ENCODE measurements around the gene CRIP2.

CRIP2 gene

GRCh38 chr14:105437723-105438500 is 36.7 kb upstream of the CRIP2 start:
- Mint-ChIP-seq H3K4me3 (no peak overlapping the region), H3K4me1 (ENCODE audit: low read depth) (peaks cover 6% of the 10 kb centered on the region), H3K36me3 (ENCODE audit: low read depth) (peaks cover 63% of the 10 kb centered on the region), H3K27me3 (no peaks in the 10 kb centered on the region), H3K9me3 (no peaks in the 10 kb centered on the region), H3K27ac (no peak overlapping the region)
- intact Hi-C loops (cut with micrococcal nuclease) = no loop called here

GRCh38 chr14:105439179-105439578 is 35.4 kb upstream of the CRIP2 start:
- H3K4me3 Mint-ChIP-seq = no peak overlapping the region
- H3K36me3 Mint-ChIP-seq (ENCODE audit: low read depth) = peaks cover 70% of the 10 kb centered on the region
- H3K4me1 Mint-ChIP-seq (ENCODE audit: low read depth) = peaks cover 6% of the 10 kb centered on the region
- H3K27ac Mint-ChIP-seq = no peak overlapping the region
- H3K27me3 Mint-ChIP-seq = no peaks in the 10 kb centered on the region
- intact Hi-C loops (cut with micrococcal nuclease) = no loop called here
- no peaks in the 10 kb centered on the region for H3K9me3 Mint-ChIP-seq

GRCh38 chr14:105439710-105440553 is 34.7 kb upstream of the CRIP2 start:
- H3K4me3 Mint-ChIP-seq = no peak overlapping the region
- H3K36me3 Mint-ChIP-seq (ENCODE audit: low read depth) = peaks cover 75% of the 10 kb centered on the region
- no peaks in the 10 kb centered on the region for H3K9me3 Mint-ChIP-seq
- intact Hi-C loops (cut with micrococcal nuclease) = no loop called here
- H3K4me1 Mint-ChIP-seq (ENCODE audit: low read depth) = peaks cover 2% of the 10 kb centered on the region
- no peak overlapping the region for H3K27ac Mint-ChIP-seq
- no peaks in the 10 kb centered on the region for H3K27me3 Mint-ChIP-seq

- intact Hi-C loops (cut with micrococcal nuclease) = no loop called here
- no peak overlapping the region for H3K27ac Mint-ChIP-seq
- peaks cover 81% of the 10 kb centered on the region for H3K36me3 Mint-ChIP-seq (ENCODE audit: low read depth)
- no peaks in the 10 kb centered on the region for H3K9me3 Mint-ChIP-seq
- no peaks in the 10 kb centered on the region for H3K4me1 Mint-ChIP-seq (ENCODE audit: low read depth)
- H3K27me3 Mint-ChIP-seq = no peaks in the 10 kb centered on the region
- no peak overlapping the region for H3K4me3 Mint-ChIP-seq
Observed at GRCh38 chr14:105440554-105440900, 34.1 kb upstream of the CRIP2 start.

- H3K27me3 Mint-ChIP-seq = no peaks in the 10 kb centered on the region
- no peaks in the 10 kb centered on the region for H3K4me1 Mint-ChIP-seq (ENCODE audit: low read depth)
- H3K27ac Mint-ChIP-seq = no peak overlapping the region
- no peaks in the 10 kb centered on the region for H3K9me3 Mint-ChIP-seq
- intact Hi-C loops (cut with micrococcal nuclease) = no loop called here
- peaks cover 85% of the 10 kb centered on the region for H3K36me3 Mint-ChIP-seq (ENCODE audit: low read depth)
- H3K4me3 Mint-ChIP-seq = no peak overlapping the region
Observed at GRCh38 chr14:105440992-105441391, 33.6 kb upstream of the CRIP2 start.

GRCh38 chr14:105442125-105442524 is 32.5 kb upstream of the CRIP2 start:
- H3K27me3 Mint-ChIP-seq = no peaks in the 10 kb centered on the region

GRCh38 chr14:105442834-105443233 is 31.8 kb upstream of the CRIP2 start:
- Mint-ChIP-seq H3K27me3 (no peaks in the 10 kb centered on the region), H3K36me3 (ENCODE audit: low read depth) (peaks cover 89% of the 10 kb centered on the region), H3K4me1 (ENCODE audit: low read depth) (no peaks in the 10 kb centered on the region), H3K9me3 (no peaks in the 10 kb centered on the region), H3K4me3 (no peak overlapping the region), H3K27ac (no peak overlapping the region)
- intact Hi-C loops (cut with micrococcal nuclease) = no loop called here

More at GRCh38 chr14:105442125-105442524, 32.5 kb upstream of the CRIP2 start:
- H3K9me3 Mint-ChIP-seq = no peaks in the 10 kb centered on the region
- H3K27ac Mint-ChIP-seq = no peak overlapping the region
- H3K4me1 Mint-ChIP-seq (ENCODE audit: low read depth) = no peaks in the 10 kb centered on the region
- intact Hi-C loops (cut with micrococcal nuclease) = no loop called here
- H3K4me3 Mint-ChIP-seq = no peak overlapping the region
- H3K36me3 Mint-ChIP-seq (ENCODE audit: low read depth) = peaks cover 89% of the 10 kb centered on the region

GRCh38 chr14:105444859-105445258 is 29.8 kb upstream of the CRIP2 start:
- intact Hi-C loops (cut with micrococcal nuclease) = no loop called here
- no peak overlapping the region for H3K4me3 Mint-ChIP-seq
- H3K9me3 Mint-ChIP-seq = no peaks in the 10 kb centered on the region
- no peaks in the 10 kb centered on the region for H3K27me3 Mint-ChIP-seq
- no peaks in the 10 kb centered on the region for H3K4me1 Mint-ChIP-seq (ENCODE audit: low read depth)
- peaks cover 78% of the 10 kb centered on the region for H3K36me3 Mint-ChIP-seq (ENCODE audit: low read depth)
- H3K27ac Mint-ChIP-seq = no peak overlapping the region

GRCh38 chr14:105445290-105445689 is 29.3 kb upstream of the CRIP2 start:
- H3K9me3 Mint-ChIP-seq = no peaks in the 10 kb centered on the region
- H3K36me3 Mint-ChIP-seq (ENCODE audit: low read depth) = peaks cover 78% of the 10 kb centered on the region
- H3K4me3 Mint-ChIP-seq = no peak overlapping the region
- no peak overlapping the region for H3K27ac Mint-ChIP-seq
- no peaks in the 10 kb centered on the region for H3K4me1 Mint-ChIP-seq (ENCODE audit: low read depth)
- no peaks in the 10 kb centered on the region for H3K27me3 Mint-ChIP-seq
- intact Hi-C loops (cut with micrococcal nuclease) = no loop called here

GRCh38 chr14:105445901-105446845 is 28.4 kb upstream of the CRIP2 start:
- H3K4me3 Mint-ChIP-seq = no peak overlapping the region
- H3K4me1 Mint-ChIP-seq (ENCODE audit: low read depth) = no peaks in the 10 kb centered on the region
- no peaks in the 10 kb centered on the region for H3K27me3 Mint-ChIP-seq
- H3K9me3 Mint-ChIP-seq = no peaks in the 10 kb centered on the region
- intact Hi-C loops (cut with micrococcal nuclease) = no loop called here
- peaks cover 78% of the 10 kb centered on the region for H3K36me3 Mint-ChIP-seq (ENCODE audit: low read depth)
- H3K27ac Mint-ChIP-seq = no peak overlapping the region

GRCh38 chr14:105446971-105447370 is 27.6 kb upstream of the CRIP2 start:
- H3K27me3 Mint-ChIP-seq = no peaks in the 10 kb centered on the region
- intact Hi-C loops (cut with micrococcal nuclease) = no loop called here
- H3K4me1 Mint-ChIP-seq (ENCODE audit: low read depth) = no peaks in the 10 kb centered on the region
- H3K4me3 Mint-ChIP-seq = no peak overlapping the region
- no peak overlapping the region for H3K27ac Mint-ChIP-seq
- H3K36me3 Mint-ChIP-seq (ENCODE audit: low read depth) = peaks cover 78% of the 10 kb centered on the region
- H3K9me3 Mint-ChIP-seq = no peaks in the 10 kb centered on the region

- Mint-ChIP-seq H3K4me1 (ENCODE audit: low read depth) (no peaks in the 10 kb centered on the region), H3K36me3 (ENCODE audit: low read depth) (peaks cover 78% of the 10 kb centered on the region), H3K4me3 (no peak overlapping the region), H3K27me3 (no peaks in the 10 kb centered on the region), H3K9me3 (no peaks in the 10 kb centered on the region), H3K27ac (no peak overlapping the region)
- intact Hi-C loops (cut with micrococcal nuclease) = loop anchor here (1.0 to 2.0 kb wide), 3 partner anchors 43 to 81 kb away; partner anchors contain the start of gene TEDC1
Observed at GRCh38 chr14:105447651-105448640, 26.7 kb upstream of the CRIP2 start.

- no peaks in the 10 kb centered on the region for H3K27me3 Mint-ChIP-seq
- no peak overlapping the region for H3K27ac Mint-ChIP-seq
- H3K4me3 Mint-ChIP-seq = no peak overlapping the region
- H3K9me3 Mint-ChIP-seq = no peaks in the 10 kb centered on the region
- no peaks in the 10 kb centered on the region for H3K4me1 Mint-ChIP-seq (ENCODE audit: low read depth)
- intact Hi-C loops (cut with micrococcal nuclease) = loop anchor here (1.0 to 2.0 kb wide), 3 partner anchors 42 to 80 kb away; partner anchors contain the start of gene TEDC1
- H3K36me3 Mint-ChIP-seq (ENCODE audit: low read depth) = peaks cover 79% of the 10 kb centered on the region
Observed at GRCh38 chr14:105448706-105449111, 25.9 kb upstream of the CRIP2 start.

Data from dendritic cell treated with granulocyte-macrophage colony-stimulating factor and Interleukin-4, amounts not matched to agents 40 ng/mL and 50 ng/mL, for 4 days (primary cell).